HepG2 (cell line): ENCODE results near the gene COASY. TPM values are rescaled to one million over a fixed set of nuclear protein-coding genes. Genes with fewer than 3 reads are reported as not detected.

ENCODE experiments used
- AKAP8 ChIP-seq: sonication (generic); formaldehyde crosslinking; IDR thresholded peaks from 2 replicates; pipeline ENCODE4 v1.5.1; 2020; ENCODE audit warnings: mild to moderate bottlenecking, missing genetic modification reagents
- ATF7 ChIP-seq, 2 experiments: fragments of 450-650 bp in 1 of 2; sonication (generic) in 1 of 2; formaldehyde crosslinking in 1 of 2; IDR thresholded peaks; 2 replicates each; pipeline versions ENCODE4 v1.4.0 to v1.6.1; 2016 to 2020; ENCODE audit warnings: antibody characterized with exemption in 1 of 2, mild to moderate bottlenecking in 1 of 2, missing genetic modification reagents in 1 of 2
- BCL6 ChIP-seq: IDR thresholded peaks from 2 replicates; pipeline ENCODE4 v1.6.1; 2016; ENCODE audit warnings: missing genetic modification reagents, missing compliant biosample characterization
- BRCA1 ChIP-seq: sonication (generic); formaldehyde crosslinking; IDR thresholded peaks from 2 replicates; pipeline ENCODE4 v1.4.0; 2020; ENCODE audit warnings: missing genetic modification reagents
- MXI1 ChIP-seq: IDR thresholded peaks from 3 replicates; pipeline ENCODE4 v1.6.1; 2012; ENCODE audit warnings: low read depth, low read length, inconsistent platforms, borderline replicate concordance
- NCOA1 ChIP-seq: sonication (generic); formaldehyde crosslinking; IDR thresholded peaks from 2 replicates; pipeline ENCODE4 v1.9.0; 2021; ENCODE audit warnings: missing genetic modification reagents
- NCOR1 ChIP-seq: fragments of 200-600 bp; sonication (generic); IDR thresholded peaks from 2 replicates; pipeline ENCODE4 v1.7.0; 2017; ENCODE audit warnings: antibody characterized with exemption, low read length, borderline replicate concordance
- POGZ ChIP-seq: sonication (generic); formaldehyde crosslinking; IDR thresholded peaks from 2 replicates; pipeline ENCODE4 v1.4.0; 2020; ENCODE audit warnings: mild to moderate bottlenecking, missing genetic modification reagents
- PTBP1 ChIP-seq: fragments of 200-400 bp; formaldehyde crosslinking; IDR thresholded peaks from 2 replicates; pipeline ENCODE4 v1.6.1; 2018; ENCODE audit warnings: low read length, low read depth; ENCODE audit not compliant: poor library complexity, severe bottlenecking
- SNRNP70 ChIP-seq: fragments of 200-400 bp; formaldehyde crosslinking; IDR thresholded peaks from 2 replicates; pipeline ENCODE4 v1.6.1; 2017; ENCODE audit warnings: mild to moderate bottlenecking, low read depth, low read length, moderate library complexity
- SOX13 ChIP-seq, 3 experiments: fragments of 450-650 bp in 1 of 3; sonication (generic) in 1 of 3; formaldehyde crosslinking in 1 of 3; IDR thresholded peaks in 2 of 3; conservative IDR thresholded peaks in 1 of 3; 2 replicates each; pipeline versions ENCODE4 v1.5.0 to v1.6.1; 2016 to 2020; ENCODE audit warnings: antibody characterized with exemption in 1 of 3, mild to moderate bottlenecking in 1 of 3, missing compliant biosample characterization in 1 of 3, missing genetic modification reagents in 1 of 3, moderate library complexity in 1 of 3
- TBP ChIP-seq: sonication (generic); formaldehyde crosslinking; IDR thresholded peaks from 2 replicates; pipeline ENCODE4 v1.5.0; 2020; ENCODE audit warnings: missing genetic modification reagents
- ZNF136 ChIP-seq: sonication (generic); formaldehyde crosslinking; IDR thresholded peaks from 2 replicates; pipeline ENCODE4 v1.8.1; 2022; ENCODE audit warnings: low read depth, mild to moderate bottlenecking, moderate library complexity, missing genetic modification reagents
- ZNF260 ChIP-seq: sonication (generic); formaldehyde crosslinking; IDR thresholded peaks from 2 replicates; pipeline ENCODE4 v1.4.0; 2020; ENCODE audit warnings: missing genetic modification reagents, low read depth, mild to moderate bottlenecking, borderline replicate concordance
- ZNF891 ChIP-seq: sonication (generic); formaldehyde crosslinking; IDR thresholded peaks from 2 replicates; pipeline ENCODE4 v1.5.0; 2020; ENCODE audit warnings: mild to moderate bottlenecking, missing genetic modification reagents
- polyA plus RNA-seq, 8 experiments: library from polyadenylated mRNA; depleted of rRNA in 3 of 8; stranded (reverse) in 7 of 8; unstranded in 1 of 8; fragments of >200 nt; fragmentation: Illumina TruSeq in 4 of 8; extraction: Trizol in 4 of 8; gene quantifications; 2 replicates each; pipeline versions ENCODE4 v1.2.1 to v1.2.3, GENCODE V29; 2011 to 2016; ENCODE audit warnings: low read depth in 4 of 8, missing spikeins in 1 of 8, mixed read lengths in 1 of 8; ENCODE audit not compliant: insufficient read depth in 1 of 8
- total RNA-seq, 5 experiments: library from RNA; depleted of rRNA; stranded (reverse); fragments of >200 nt; fragmentation: Illumina TruSeq; extraction: Trizol; gene quantifications; 2 replicates each; pipeline ENCODE4 v1.2.3, GENCODE V29; 2016; ENCODE audit warnings: low read depth in 1 of 5
- TF ChIP-seq, protein P1 (sequence below): sonication (generic); formaldehyde crosslinking; IDR thresholded peaks from 2 replicates; pipeline ENCODE4 v1.5.0; 2020; ENCODE audit warnings: missing genetic modification reagents
- TF ChIP-seq, protein P2 (sequence below): sonication (generic); formaldehyde crosslinking; IDR thresholded peaks from 2 replicates; pipeline ENCODE4 v1.4.0; 2020; ENCODE audit warnings: mild to moderate bottlenecking, missing genetic modification reagents, borderline replicate concordance
- TF ChIP-seq, protein P3 (sequence below): sonication (generic); formaldehyde crosslinking; IDR thresholded peaks from 2 replicates; pipeline ENCODE4 v1.5.0; 2020; ENCODE audit warnings: mild to moderate bottlenecking, missing genetic modification reagents, moderate library complexity
- TF ChIP-seq, protein P4 (sequence below): fragments of 450-650 bp; IDR thresholded peaks from 2 replicates; pipeline ENCODE4 v1.6.1; 2016
- TF ChIP-seq, protein P5 (sequence below): sonication (generic); formaldehyde crosslinking; IDR thresholded peaks from 2 replicates; pipeline ENCODE4 v1.4.0; 2020; ENCODE audit warnings: missing genetic modification reagents

COASY gene
- total and polyA plus RNA-seq, 2 of the 13 experiments (the other 11 are each of a cell fraction or from before 2014, with no cell fraction given), result 90.7 to 125 TPM

DNA sequence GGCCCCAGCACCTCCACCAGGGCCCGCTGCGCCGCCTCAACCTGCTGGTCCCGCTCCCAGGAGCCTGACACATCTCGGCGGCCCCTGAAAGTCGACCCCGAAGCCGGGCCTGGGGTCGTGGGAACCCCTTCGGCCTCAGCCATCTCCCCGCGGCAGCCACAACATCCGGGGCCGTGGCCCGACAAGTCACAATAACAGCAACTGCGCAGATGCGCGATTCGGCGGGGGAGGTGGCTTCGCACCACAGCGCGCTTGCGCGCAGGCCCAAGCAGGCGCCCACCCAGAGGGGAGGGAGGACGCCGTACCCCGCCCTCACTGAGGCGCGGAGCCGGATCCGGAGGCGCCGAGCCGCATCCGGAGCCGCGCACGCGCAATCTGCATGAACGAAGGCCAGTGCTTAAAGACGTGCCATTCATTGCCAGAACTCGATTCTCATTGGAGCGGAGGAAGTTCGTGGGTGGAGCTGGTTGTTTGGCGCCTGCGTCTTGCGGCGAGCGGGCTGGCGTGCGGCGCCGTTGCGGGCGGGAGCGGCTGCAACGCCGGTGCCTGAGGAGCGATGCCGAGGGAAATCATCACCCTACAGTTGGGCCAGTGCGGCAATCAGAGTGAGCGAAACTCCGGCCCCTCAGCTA, 47.4 kb downstream of the COASY start, which contains the start of the genes RETREG3 and TUBG1 (continued):
- TF ChIP-seq, protein P1, sequence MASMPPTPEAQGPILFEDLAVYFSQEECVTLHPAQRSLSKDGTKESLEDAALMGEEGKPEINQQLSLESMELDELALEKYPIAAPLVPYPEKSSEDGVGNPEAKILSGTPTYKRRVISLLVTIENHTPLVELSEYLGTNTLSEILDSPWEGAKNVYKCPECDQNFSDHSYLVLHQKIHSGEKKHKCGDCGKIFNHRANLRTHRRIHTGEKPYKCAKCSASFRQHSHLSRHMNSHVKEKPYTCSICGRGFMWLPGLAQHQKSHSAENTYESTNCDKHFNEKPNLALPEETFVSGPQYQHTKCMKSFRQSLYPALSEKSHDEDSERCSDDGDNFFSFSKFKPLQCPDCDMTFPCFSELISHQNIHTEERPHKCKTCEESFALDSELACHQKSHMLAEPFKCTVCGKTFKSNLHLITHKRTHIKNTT (CRISPR knock-in tag), result no peak
- TF ChIP-seq NCOR1, result no peak; the same call in 1 of the 2 replicates
- TF ChIP-seq SOX13 (IDR thresholded peaks at IDR 0.05), result no peak
- 0 out of 4 replicates have a peak, but pooled peaks of 1 of the 2 experiments have one; percentile 20 for TF ChIP-seq SOX13 (CRISPR knock-in tag; conservative IDR thresholded peaks at IDR 0.05 in 1 of 2, IDR thresholded peaks at IDR 0.05 in 1 of 2)
- no peak; the same call in 1 of the 2 replicates for TF ChIP-seq ZNF891 (CRISPR knock-in tag)
- TF ChIP-seq, protein P2, sequence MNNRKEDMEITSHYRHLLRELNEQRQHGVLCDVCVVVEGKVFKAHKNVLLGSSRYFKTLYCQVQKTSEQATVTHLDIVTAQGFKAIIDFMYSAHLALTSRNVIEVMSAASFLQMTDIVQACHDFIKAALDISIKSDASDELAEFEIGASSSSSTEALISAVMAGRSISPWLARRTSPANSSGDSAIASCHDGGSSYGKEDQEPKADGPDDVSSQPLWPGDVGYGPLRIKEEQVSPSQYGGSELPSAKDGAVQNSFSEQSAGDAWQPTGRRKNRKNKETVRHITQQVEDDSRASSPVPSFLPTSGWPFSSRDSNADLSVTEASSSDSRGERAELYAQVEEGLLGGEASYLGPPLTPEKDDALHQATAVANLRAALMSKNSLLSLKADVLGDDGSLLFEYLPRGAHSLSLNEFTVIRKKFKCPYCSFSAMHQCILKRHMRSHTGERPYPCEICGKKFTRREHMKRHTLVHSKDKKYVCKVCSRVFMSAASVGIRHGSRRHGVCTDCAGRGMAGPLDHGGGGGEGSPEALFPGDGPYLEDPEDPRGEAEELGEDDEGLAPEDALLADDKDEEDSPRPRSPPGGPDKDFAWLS (CRISPR knock-in tag), result no peak
- no peak for TF ChIP-seq ZNF260 (CRISPR knock-in tag)
- TF ChIP-seq AKAP8 (CRISPR knock-in tag), result peak; percentile 19; the same call in 1 of the 2 replicates
- peak; percentile 93; the same call in 1 of the 2 replicates for TF ChIP-seq BRCA1
- TF ChIP-seq, protein P3, sequence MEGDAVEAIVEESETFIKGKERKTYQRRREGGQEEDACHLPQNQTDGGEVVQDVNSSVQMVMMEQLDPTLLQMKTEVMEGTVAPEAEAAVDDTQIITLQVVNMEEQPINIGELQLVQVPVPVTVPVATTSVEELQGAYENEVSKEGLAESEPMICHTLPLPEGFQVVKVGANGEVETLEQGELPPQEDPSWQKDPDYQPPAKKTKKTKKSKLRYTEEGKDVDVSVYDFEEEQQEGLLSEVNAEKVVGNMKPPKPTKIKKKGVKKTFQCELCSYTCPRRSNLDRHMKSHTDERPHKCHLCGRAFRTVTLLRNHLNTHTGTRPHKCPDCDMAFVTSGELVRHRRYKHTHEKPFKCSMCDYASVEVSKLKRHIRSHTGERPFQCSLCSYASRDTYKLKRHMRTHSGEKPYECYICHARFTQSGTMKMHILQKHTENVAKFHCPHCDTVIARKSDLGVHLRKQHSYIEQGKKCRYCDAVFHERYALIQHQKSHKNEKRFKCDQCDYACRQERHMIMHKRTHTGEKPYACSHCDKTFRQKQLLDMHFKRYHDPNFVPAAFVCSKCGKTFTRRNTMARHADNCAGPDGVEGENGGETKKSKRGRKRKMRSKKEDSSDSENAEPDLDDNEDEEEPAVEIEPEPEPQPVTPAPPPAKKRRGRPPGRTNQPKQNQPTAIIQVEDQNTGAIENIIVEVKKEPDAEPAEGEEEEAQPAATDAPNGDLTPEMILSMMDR, result peak; percentile 45
- TF ChIP-seq PTBP1, result no peak
- TF ChIP-seq, protein P4, sequence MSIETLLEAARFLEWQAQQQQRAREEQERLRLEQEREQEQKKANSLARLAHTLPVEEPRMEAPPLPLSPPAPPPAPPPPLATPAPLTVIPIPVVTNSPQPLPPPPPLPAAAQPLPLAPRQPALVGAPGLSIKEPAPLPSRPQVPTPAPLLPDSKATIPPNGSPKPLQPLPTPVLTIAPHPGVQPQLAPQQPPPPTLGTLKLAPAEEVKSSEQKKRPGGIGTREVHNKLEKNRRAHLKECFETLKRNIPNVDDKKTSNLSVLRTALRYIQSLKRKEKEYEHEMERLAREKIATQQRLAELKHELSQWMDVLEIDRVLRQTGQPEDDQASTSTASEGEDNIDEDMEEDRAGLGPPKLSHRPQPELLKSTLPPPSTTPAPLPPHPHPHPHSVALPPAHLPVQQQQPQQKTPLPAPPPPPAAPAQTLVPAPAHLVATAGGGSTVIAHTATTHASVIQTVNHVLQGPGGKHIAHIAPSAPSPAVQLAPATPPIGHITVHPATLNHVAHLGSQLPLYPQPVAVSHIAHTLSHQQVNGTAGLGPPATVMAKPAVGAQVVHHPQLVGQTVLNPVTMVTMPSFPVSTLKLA, result peak; percentile 64
- TF ChIP-seq ZNF136 (CRISPR knock-in tag), result peak; percentile 82; the same call in 1 of the 2 replicates
- no peak for TF ChIP-seq TBP
- TF ChIP-seq, protein P5, sequence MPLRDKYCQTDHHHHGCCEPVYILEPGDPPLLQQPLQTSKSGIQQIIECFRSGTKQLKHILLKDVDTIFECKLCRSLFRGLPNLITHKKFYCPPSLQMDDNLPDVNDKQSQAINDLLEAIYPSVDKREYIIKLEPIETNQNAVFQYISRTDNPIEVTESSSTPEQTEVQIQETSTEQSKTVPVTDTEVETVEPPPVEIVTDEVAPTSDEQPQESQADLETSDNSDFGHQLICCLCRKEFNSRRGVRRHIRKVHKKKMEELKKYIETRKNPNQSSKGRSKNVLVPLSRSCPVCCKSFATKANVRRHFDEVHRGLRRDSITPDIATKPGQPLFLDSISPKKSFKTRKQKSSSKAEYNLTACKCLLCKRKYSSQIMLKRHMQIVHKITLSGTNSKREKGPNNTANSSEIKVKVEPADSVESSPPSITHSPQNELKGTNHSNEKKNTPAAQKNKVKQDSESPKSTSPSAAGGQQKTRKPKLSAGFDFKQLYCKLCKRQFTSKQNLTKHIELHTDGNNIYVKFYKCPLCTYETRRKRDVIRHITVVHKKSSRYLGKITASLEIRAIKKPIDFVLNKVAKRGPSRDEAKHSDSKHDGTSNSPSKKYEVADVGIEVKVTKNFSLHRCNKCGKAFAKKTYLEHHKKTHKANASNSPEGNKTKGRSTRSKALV (CRISPR knock-in tag), result peak; percentile 91
- TF ChIP-seq POGZ, result no peak
- no peak for TF ChIP-seq BCL6
- TF ChIP-seq NCOA1 (CRISPR knock-in tag), result no peak
- TF ChIP-seq ATF7 (IDR thresholded peaks at IDR 0.05), result no peak
- TF ChIP-seq ATF7 (CRISPR knock-in tag; IDR thresholded peaks at IDR 0.05), result no peak
- no peak for TF ChIP-seq SNRNP70
- peak; percentile 87; the same call in 1 of the 3 replicates for TF ChIP-seq MXI1
